HG03135 (cell line): Measurements from ENCODE around the gene MUL1.
"Not testable (repeated sequence)": the region's sequence is repeated elsewhere in the genome, so short reads cannot be mapped to it uniquely, and the experiment has no call there.

Source experiments
- ATAC-seq: cut with Tn5 transposase; IDR thresholded peaks from one replicate; pipeline ENCODE4 v1.9.1; 2021; ENCODE audit warnings: mild to moderate bottlenecking, moderate library complexity; ENCODE audit not compliant: unreplicated experiment

MUL1 gene

DNA sequence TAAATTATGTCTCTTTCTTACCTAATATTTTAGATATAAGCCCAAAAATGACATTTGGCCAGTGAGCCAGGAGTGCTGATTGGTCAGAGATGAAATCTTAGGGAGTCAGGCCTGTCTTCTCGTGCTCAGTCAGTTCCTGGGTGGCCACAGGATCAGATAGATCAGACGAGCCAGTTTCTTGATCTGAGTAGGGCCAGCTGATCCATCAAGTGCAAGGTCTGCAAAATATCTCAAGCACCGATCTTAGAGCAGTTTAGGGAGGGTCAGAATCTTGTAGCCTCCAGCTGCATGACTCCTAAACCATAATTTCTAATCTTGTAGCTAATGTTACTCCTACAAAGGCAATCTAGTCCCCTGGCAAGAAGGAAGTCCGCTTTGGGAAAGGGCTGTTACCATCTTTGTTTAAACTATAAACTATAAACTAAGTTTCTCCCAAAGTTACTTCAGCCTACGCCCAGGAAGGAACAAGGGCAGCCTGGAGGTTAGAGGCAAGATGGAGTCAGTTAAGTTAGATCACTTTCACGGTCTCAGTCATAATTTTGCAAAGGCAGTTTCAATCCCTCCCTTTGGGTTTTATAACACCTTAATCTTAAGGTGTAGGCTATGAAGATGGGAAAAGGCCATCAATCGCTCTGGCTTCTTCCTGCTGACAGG, 11.8 kb upstream of the MUL1 start:
- ATAC-seq, result not testable (repeated sequence)

GRCh38 chr1:20511518-20512428, 3.8 kb upstream of the MUL1 start:
- ATAC-seq, result no peak

GRCh38 chr1:20508411-20508771, 440 bp upstream of the MUL1 start:
- no peak for ATAC-seq

GRCh38 chr1:20507248-20507563, 745 bp downstream of the MUL1 start:
- no peak for ATAC-seq

DNA sequence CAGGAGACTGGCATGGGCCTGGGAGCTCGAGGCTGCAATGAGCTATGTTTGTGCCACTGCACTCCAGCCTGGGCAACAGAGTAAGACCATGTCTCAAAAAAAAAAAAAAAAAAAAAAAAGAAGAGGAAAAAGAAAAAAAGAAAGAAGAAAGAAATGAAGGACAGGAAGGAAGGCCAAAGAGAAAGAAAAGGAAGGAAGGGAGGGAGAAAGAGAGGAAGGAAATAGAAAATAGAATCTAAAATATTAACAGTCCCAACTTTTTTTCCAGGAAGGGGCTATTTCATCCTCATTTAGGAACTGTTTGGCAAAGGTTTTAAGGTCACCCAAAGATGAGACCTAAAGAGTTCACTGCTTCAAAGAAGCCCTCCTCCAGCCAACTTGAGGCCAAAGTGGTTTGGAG, 2.5 kb downstream of the MUL1 start:
- no peak for ATAC-seq

GRCh38 chr1:20500716-20501115, 7.2 kb downstream of the MUL1 start:
- no peak for ATAC-seq

- ATAC-seq, result no peak
Measured at GRCh38 chr1:20499718-20500117, 8.2 kb downstream of the MUL1 start.

- no peak for ATAC-seq
Measured at GRCh38 chr1:20499105-20499504, 8.8 kb downstream of the MUL1 start.

DNA sequence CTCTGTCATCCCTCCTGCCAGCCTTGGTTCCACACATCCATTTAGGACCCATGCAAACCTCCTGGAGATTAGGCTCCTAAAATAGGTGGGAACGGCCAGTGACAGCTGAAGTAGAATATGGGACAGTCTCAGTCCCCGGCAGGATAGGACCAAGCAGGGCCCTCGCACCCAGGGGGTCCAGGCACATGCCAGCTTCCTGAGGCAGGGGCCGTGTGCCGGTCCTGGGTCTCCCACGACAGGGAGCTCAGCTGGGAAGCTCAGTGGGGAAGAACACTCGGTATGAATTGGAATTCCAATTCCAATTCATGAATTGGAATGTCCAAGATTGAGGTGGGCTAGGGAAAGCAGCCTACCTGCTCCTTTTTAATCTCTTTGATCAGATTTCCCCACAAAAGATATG, 9.8 kb downstream of the MUL1 start:
- ATAC-seq, result no peak

DNA sequence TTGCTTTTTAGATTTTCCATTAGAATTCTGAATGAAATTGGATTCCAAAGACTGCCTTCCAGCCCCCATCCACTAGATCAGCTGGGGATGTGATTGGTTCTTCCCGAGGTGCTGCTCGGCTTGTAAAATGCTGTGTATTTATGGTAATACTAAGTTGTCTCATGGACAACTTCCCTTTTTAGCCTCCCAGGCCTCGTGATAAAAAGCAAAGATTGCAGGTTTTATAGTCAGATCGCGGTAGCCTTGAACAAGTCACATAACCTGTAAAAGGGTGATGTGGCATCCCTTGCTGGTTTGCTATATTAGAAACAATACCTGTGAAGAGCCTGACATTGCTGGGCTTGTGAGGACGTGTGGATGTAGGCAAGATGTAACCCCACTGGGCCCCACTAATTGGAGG, 10.4 kb downstream of the MUL1 start:
- no peak for ATAC-seq

DNA sequence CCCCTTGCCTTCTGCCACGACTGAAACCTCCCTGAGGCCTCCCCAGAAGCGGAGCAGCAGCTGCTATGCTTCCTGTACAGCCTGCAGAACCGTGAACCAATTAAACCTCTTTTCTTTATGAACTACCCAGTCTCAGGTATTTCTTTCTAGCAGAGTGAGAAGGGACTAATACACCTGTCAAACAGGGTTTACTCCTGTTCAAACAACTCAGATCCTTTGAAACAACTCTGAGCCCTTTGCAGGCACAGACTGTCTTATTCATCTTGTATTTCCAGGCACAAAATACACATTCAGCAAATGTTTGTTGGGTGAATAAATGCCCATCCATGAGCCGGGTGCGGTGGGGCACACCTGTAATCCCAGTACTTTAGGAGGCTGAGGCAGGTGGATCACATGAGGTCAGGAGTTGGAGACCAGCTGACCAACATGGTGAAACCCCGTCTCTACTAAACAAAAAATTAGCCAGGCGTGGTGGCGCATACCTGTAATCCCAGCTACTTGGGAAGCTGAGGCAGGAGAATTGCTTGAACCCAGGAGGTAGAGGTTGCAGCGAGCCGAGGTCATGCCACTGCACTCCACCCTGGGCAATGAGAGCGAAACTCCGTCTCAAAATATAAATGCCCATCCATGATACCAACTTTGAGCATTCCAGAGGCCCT, 11.1 kb downstream of the MUL1 start:
- not testable (repeated sequence) for ATAC-seq

DNA sequence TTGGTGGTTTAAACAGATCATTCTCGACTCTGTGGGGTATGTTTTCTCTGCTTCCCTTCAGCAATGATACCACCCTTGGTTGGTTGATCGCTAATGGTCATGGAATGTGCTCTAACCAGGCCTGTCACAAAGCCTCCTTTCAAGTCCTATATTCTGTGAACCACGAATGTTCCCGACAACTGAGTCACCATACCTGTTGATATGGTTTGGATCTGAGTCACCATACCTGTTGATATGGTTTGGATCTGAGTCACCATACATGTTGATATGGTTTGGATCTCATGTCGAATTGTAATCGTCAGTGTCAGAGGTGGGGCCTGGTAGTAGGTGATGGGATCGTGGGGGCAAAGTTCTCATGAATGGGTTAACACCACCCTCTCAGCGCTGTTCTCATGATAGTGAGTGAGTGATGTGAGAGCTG, 11.7 kb downstream of the MUL1 start:
- ATAC-seq, result no peak

DNA sequence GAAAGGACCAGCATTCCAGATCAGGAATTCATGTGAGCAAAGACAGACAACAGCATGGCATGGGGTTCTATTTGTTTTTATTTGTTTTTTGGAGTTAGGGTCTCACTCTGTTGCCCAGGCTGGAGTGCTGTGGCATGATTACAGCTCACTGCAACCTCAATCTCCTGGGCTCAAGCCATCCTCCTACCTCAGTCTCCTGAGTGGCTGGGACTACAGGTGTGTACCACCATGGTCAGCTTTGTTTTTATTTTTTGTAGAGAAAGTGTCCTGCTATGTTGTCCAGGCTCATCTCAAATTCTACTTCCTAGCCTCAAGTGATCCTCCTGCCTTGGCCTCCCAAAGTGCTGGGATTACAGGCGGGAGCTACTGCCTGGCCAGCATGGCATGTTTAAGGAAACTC, 12.3 kb downstream of the MUL1 start:
- ATAC-seq, result no peak

DNA sequence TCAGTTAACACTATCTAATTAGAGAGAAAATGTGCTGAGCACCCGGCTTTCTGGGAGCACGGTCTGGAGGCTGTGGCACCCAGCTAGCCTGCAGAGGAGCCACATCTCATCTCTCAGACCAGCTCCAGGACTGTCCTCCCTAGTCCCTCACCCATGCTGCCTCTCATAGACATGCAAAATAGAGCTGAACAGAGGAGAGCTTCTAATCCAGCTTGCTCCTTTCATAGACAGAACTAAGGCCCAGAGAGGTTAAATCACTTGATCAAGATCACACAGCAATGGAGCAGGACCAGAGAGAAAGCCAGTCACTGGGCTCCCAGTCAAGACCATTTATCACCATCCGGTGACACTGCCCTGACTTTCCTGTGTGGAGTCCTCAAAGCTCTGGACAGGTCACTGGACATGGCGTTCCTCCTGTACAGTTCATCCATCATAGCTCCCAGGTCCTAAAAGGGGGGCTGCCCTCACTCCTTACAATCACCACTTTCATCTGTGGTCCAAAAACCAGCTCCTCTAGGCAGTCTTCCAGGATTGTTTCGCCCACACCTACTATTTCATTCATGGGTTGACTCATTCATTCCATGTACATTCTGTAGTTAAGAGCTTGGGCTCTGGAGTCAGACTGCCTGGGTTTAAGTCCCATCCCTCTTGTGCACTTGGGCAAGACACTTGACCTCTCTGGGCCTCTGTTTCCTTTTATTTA, 13.2 kb downstream of the MUL1 start:
- ATAC-seq, result no peak

- no peak for ATAC-seq
Measured at GRCh38 chr1:20493839-20494608, 13.9 kb downstream of the MUL1 start.

DNA sequence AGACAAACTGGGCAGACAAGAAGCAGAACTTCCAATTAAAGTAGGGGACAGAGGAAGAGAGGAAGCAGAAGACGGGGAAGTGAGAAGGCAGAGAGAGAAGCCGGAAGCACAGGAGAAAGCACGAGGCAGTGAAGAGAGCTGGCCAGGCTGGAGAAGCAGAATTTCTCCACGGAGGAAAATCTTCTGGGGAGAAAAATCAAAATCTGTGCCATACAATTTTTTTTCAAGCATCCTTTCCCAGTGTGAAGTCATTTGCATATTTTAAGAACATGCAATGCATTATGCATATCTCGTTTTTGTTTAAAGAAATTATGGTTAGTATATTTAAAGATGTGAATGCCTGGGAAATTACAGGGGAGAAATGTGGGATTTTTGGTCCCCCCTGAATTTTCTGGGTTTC, 14.6 kb downstream of the MUL1 start:
- no peak for ATAC-seq

DNA sequence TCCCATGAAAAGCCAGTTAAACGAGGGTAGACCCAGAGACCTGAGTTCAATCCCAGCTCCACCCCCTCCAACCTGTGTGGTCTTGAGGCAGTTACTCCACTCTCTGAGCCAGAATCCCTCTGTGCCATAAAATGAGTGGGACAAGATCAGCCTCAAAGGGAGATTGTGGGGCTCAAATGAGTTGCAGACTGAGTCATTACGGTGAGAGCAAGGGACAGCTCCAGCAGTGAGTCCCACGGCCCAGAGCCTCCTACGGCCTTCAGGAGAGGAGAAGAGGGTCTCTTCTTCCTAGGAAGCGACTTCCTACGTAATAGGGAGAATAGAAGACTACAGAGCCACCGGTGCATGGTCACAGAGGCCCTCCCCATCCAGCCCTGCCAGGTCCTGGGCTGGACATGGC, 15.2 kb downstream of the MUL1 start:
- no peak for ATAC-seq

DNA sequence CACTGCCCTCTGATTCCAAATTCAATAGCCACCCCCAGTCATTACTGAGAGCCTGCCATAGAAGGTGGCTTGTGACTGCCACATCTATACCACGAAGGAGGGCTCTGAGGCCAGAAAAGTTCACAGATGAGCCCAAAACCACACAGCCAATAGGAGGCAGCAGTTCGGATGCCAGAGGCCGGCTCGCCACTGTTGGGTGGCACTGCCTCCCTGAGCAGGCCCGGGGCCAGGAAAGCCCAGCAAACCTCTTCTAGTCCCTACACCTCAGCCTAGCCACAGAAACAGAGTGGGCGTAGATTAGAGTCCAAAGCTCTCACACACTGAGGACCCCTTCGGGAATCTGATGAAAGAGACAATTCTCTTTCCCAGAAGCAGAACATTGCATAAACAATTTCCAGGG, 16.1 kb downstream of the MUL1 start:
- no peak for ATAC-seq

- ATAC-seq, result no peak
Measured at GRCh38 chr1:20491178-20491577, 16.8 kb downstream of the MUL1 start.

DNA sequence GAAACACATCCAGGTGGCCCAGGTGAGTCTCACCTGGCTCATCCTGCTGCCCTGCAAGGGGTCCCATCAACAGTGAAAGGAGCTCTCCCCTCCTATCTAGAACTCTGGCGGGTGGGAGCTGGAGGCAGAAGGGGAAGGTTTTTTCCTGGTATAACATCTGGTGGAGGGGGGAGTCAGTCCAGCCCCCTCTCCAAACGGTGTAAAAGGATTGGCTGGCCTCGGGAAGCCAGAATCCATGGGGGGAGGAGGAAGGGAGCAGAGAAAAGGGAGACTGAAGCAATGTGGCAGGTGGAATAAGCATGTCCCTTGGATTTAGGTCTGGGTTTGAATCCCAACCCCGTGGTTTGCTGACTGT, 20.7 kb downstream of the MUL1 start:
- no peak for ATAC-seq
